H1 (cell line): Measurements from ENCODE around the gene QPCTL. TPM values are rescaled to one million over a fixed set of nuclear protein-coding genes. Genes with fewer than 3 reads are reported as not detected.

Experiments
- FOSL1 ChIP-seq: IDR thresholded peaks from 2 replicates; pipeline ENCODE4 v1.6.1; 2011; ENCODE audit warnings: mild to moderate bottlenecking, low read depth, low read length, moderate library complexity; ENCODE audit not compliant: insufficient read depth
- JUN ChIP-seq: IDR thresholded peaks from 2 replicates; pipeline ENCODE4 v1.6.1; 2011; ENCODE audit warnings: low read depth, mild to moderate bottlenecking, improper control_type of control experiment, low read length
- JUND ChIP-seq: IDR thresholded peaks from 2 replicates; pipeline ENCODE4 v1.6.1; 2011; ENCODE audit warnings: mild to moderate bottlenecking, improper control_type of control experiment, low read length
- NRF1 ChIP-seq: IDR thresholded peaks from 2 replicates; pipeline ENCODE4 v1.6.1; 2011; ENCODE audit warnings: mild to moderate bottlenecking, low read depth, low read length, improper control_type of control experiment
- PHF8 ChIP-seq: fragments of 200-600 bp; sonication (generic); conservative IDR thresholded peaks from 2 replicates; pipeline ENCODE4 v1.7.1; 2012; ENCODE audit warnings: low read depth, mild to moderate bottlenecking, inconsistent platforms, low read length, moderate library complexity
- SAP30 ChIP-seq: fragments of 300-600 bp; sonication (generic); IDR thresholded peaks from 2 replicates; pipeline ENCODE4 v1.7.1; 2012; ENCODE audit warnings: low read length, moderate library complexity, mild to moderate bottlenecking, inconsistent platforms; ENCODE audit not compliant: insufficient read depth, insufficient replicate concordance
- TAF7 ChIP-seq: optimal IDR thresholded peaks from 2 replicates; pipeline ENCODE3; 2011; ENCODE audit warnings: low read depth, mild to moderate bottlenecking, inconsistent platforms, low read length, moderate library complexity, borderline replicate concordance
- polyA plus RNA-seq, 7 experiments: library from polyadenylated mRNA; depleted of rRNA in 3 of 7; stranded (reverse) in 5 of 7; unstranded in 2 of 7; fragments of >200 nt in 5 of 7; fragments of 200-250 nt in 2 of 7; gene quantifications; 1 replicate in 5 of 7; 2 replicates in 1 of 7; 4 replicates in 1 of 7; pipeline versions ENCODE4 v1.2.1 to v1.2.3, GENCODE V29; 2011 to 2013; ENCODE audit warnings: missing spikeins in 2 of 7, mixed read lengths in 2 of 7
- total RNA-seq: library from RNA; stranded (reverse); fragmentation: NEBNext Ultra II Directional; extraction: Animal tissue kit (Norgen Biotek cat#: 25700); gene quantifications from 2 replicates; pipeline ENCODE4 v1.2.1, GENCODE V29; 2021
- TF ChIP-seq, protein P1 (sequence below): IDR thresholded peaks from 2 replicates; pipeline ENCODE4 v1.6.1; 2012; ENCODE audit warnings: inconsistent platforms

Gene QPCTL
- total and polyA plus RNA-seq, 2 of the 8 experiments (the other 6 are each of a cell fraction or from before 2014, with no cell fraction given), result 25.2 to 35.3 TPM

DNA sequence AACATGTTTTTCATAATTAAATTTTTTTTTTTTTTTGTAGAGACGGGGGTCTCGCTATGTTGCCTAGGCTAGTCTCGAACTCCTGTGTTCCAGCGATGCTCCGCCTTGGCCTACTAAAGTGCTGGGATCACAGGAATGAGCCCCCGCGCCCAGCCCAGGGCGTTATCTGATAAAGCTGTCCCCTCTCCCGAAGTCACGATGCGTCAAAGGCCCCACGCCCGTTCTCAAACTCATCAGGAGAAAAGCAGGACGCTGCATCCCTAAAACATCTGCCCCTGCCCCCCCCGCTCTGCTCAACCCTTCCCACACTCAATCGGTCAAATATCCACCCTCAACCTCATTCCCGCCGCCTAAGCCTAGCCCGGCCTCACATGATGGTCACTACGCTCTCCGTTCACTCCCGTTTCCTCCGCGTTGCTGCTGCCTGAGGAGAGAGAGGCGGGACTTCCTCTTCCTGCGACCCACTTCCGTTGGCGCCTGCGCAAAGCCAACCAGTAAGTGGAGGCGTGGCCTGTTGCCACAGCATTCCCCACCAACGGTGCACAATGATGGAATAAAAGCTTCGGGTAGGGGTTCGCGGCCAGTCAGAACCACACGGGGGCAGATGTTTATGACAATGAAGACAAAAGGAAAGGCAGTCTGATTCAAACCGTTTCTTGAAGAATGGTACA lies 815 bp upstream of the QPCTL start, which contains the start of gene SNRPD2 (continued):
- TF ChIP-seq FOSL1 (no peak), JUN (no peak), SAP30 (peak; percentile 69), NRF1 (peak; percentile 63), TAF7 (peak; percentile 76), JUND (no peak), PHF8 (peak; percentile 92)
- TF ChIP-seq, protein P1, sequence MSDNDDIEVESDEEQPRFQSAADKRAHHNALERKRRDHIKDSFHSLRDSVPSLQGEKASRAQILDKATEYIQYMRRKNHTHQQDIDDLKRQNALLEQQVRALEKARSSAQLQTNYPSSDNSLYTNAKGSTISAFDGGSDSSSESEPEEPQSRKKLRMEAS, result peak; percentile 39; the same call in 1 of the 2 replicates
